ENCODE data around the gene DUS2. TPM values are rescaled to one million over a fixed set of nuclear protein-coding genes. Genes with fewer than 3 reads are reported as not detected.
"Not testable (repeated sequence)": the region's sequence is repeated elsewhere in the genome, so short reads cannot be mapped to it uniquely, and the experiment has no call there.

The DUS2 gene
- polyA plus RNA-seq, 4 donors, result 9.8 to 15.8 (median 15.5) TPM

DNA sequence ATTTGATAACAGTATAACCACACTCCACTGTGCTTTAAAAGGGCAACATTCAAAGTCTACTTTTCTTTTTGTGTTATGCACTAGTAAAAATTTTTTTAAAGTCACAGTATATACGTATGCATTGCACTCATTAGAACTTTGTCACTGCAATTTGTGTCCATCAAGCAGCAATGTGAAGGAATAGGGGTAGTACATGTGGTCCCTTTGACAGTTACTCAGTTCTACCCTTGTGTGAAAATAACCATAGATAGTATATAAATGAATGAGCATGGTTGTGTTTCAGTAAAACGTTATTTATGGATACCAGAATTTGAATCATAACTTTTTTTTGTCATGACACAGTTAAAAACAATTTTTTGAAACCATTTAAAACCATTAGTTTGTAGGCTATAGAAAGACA lies 92.8 kb downstream of the DUS2 start:
- DNase-seq (ENCODE audit: low read depth in 4 of 4, low spot score in 3 of 4), result no peak

DNA sequence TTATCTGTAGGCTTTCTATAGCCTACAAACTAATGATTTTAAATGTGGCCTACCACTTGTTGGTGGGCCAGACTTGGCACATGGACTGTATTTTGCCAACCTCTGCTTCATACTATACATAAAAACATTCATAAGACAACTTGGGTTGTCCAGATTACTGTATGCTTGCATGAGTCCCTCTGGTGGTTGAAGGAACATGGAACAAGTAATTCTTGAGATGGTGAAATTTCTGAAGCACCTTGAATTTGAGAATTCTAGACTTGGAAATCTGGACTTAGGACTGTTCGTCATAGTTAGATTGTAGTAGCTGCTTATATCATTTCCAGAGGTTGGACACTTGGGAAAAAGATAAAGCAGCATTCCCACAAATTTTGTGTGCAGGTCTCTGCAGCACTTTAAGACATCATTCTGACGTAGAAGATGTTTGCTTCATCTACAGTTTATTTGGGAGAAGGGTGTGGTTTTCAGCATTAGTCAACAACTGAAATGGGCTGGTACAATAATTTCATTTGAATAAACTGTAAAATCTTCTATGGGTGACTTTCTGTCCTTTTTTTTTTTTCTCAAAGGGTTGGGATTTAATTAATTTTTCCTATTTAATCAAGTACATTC lies 93.3 kb downstream of the DUS2 start:
- no peak for DNase-seq (ENCODE audit: low read depth in 4 of 4, low spot score in 3 of 4)

DNA sequence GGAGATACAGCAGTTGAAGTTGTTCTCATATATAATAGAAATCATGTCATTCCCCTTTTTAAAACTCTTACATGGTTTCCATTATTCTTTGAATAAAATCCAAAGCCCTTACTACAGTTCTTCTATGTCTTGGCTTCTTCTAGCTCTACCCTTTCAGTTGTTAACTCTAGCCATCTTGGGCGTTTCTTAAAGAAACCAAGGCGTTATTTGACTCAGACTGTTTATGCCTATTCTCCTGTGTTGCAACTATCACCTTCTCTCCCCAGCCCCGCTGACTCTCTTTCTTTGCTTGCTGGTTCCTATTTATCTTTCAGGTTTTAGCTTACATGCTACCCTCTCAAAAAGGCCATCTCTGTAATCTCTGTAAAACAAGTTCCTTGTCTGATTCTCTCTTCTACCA lies 94.8 kb downstream of the DUS2 start:
- no peak for DNase-seq (ENCODE audit: low read depth in 4 of 4, low spot score in 3 of 4)

DNA sequence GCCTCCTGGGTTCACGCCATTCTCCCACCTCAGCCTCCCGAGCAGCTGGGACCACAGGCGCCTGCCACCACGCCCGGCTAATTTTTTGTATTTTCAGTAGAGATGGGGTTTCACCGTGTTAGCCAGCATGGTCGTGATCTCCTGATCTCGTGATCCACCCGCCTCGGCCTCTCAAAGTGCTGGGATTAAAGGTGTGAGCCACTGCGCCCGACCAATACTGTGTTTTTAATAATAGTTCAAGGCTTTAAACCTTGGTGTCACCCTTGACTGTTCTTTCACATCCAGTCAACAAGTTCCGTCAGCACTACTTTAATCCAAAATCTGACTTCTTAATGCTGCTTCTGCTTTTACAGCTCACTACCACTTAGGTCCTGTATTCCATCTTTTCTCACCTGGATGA lies 95.9 kb downstream of the DUS2 start:
- not testable (repeated sequence) for DNase-seq (ENCODE audit: low read depth in 4 of 4, low spot score in 3 of 4)

DNA sequence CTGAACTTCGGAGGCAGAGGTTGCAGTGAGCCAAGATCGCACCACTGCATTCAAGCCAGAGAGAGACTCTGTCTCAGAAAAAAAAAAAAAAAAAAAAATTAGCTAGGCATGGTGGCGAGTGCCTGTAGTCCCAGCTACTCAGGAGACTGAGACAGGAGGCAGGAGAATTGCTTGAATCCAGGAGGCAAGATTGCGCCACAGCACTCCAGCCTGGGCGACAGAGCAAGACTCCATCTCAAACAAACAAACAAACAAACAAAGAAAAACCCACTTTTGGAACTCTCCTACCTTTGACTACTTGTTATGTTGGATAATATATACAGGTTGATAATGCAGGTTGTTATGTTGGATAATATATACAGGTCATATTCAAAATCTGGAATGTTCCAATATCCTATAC lies 97.4 kb downstream of the DUS2 start:
- DNase-seq (ENCODE audit: low read depth in 4 of 4, low spot score in 3 of 4), result not testable (repeated sequence)

DNA sequence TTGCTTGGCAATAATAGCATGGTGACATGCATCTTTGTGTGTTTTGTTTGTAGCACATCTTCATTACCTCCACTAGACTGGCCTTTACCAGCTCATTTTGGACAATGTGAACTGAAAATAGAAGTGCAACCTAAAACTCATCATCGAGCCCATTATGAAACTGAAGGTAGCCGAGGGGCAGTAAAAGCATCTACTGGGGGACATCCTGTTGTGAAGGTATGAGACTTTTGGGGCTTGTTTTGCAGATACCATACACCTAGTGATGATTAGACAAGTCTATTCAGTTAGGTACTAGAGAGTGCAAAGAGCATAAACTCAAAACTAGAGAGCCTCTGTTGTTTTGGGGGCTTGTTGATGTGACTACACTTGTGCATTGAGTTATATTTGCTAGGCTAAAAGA lies 103.3 kb downstream of the DUS2 start:
- DNase-seq (ENCODE audit: low read depth in 4 of 4, low spot score in 3 of 4), result no peak

DNA sequence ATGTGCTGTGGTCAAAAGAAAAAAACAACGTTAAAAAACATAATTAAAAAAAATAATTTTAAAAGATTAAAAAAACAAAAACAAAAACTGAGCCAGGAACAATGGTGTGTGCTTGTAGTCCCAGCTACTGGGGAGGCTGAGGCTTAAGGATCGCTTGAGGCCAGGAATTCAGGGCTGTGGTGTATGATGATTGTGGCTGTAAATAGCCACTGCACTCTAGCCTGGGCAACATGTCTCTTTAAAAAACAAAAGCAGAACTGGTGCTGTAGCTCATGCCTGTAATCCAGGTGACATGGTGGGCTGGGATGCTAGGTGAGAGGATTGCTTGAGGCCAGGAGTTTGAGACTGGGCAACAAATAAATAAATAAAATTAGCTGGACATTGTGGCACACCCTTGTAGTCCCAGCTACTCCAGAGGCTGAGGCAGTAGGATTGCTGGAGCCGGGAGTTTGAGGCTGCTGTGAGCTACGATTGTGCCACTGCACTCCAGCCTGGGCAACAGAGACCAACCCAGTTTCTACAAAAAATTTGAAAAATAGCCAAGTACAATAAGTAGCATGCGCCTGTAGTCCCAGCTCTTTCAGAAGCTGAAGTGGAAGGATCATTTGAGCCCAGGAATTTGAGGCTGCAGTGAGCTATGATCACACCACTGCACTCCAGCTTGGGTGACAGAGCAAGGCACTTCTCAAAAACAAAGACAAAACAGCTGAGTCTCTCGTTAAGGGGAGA lies 105.7 kb downstream of the DUS2 start:
- DNase-seq (ENCODE audit: low read depth in 4 of 4, low spot score in 3 of 4), result peak in 1 of 4 donors; percentile 24

Other genes starting within 250 kb of the DUS2 start
- 10 to 100 TPM; 19.2 to 31.1 (median 21.8) TPM for gene RANBP10, start 216.7 kb upstream of the DUS2 start, polyA plus RNA-seq (ENCODE audit: insufficient read length in 4 of 4)
- 1 to 10 TPM; 2.9 to 9.8 (median 7.1) TPM for gene TSNAXIP1, start 216.4 kb upstream of the DUS2 start, polyA plus RNA-seq (ENCODE audit: insufficient read length in 4 of 4)
- gene THAP11, start 181.0 kb upstream of the DUS2 start, polyA plus RNA-seq (ENCODE audit: insufficient read length in 4 of 4), result 10 to 100 TPM; 27.7 to 34.1 (median 29.6) TPM
- 100 to 1,000 TPM; 103 to 128 (median 126) TPM for gene NUTF2, start 176.4 kb upstream of the DUS2 start, polyA plus RNA-seq (ENCODE audit: insufficient read length in 4 of 4)
- gene CENPT, start 175.6 kb upstream of the DUS2 start, polyA plus RNA-seq (ENCODE audit: insufficient read length in 4 of 4), result 10 to 100 TPM; 41.2 to 60.4 (median 44.7) TPM
- gene EDC4, start 150.2 kb upstream of the DUS2 start, polyA plus RNA-seq (ENCODE audit: insufficient read length in 4 of 4), result 100 to 1,000 TPM in 1 of 4 donors, 10 to 100 TPM in 3; 67.0 to 106 (median 83.7) TPM
- under 1 TPM in 3 of 4 donors, not detected in 1; 0.39 to 0.94 (median 0.93) TPM for gene NRN1L, start 138.4 kb upstream of the DUS2 start, polyA plus RNA-seq (ENCODE audit: insufficient read length in 4 of 4)
- 10 to 100 TPM; 31.0 to 36.4 (median 34.3) TPM for gene PSKH1, start 130.0 kb upstream of the DUS2 start, polyA plus RNA-seq (ENCODE audit: insufficient read length in 4 of 4)
- 1 to 10 TPM; 2.4 to 9.4 (median 5.6) TPM for gene CTRL, start 91.4 kb upstream of the DUS2 start, polyA plus RNA-seq (ENCODE audit: insufficient read length in 4 of 4)
- 10 to 100 TPM; 20.3 to 31.6 (median 22.8) TPM for gene PSMB10, start 86.4 kb upstream of the DUS2 start, polyA plus RNA-seq (ENCODE audit: insufficient read length in 4 of 4)
- gene LCAT, start 79.2 kb upstream of the DUS2 start, polyA plus RNA-seq (ENCODE audit: insufficient read length in 4 of 4), result 10 to 100 TPM; 13.1 to 29.4 (median 23.7) TPM
- gene SLC12A4, start 54.6 kb upstream of the DUS2 start, polyA plus RNA-seq (ENCODE audit: insufficient read length in 4 of 4), result 10 to 100 TPM; 32.7 to 61.6 (median 38.5) TPM
- gene DPEP3, start 42.8 kb upstream of the DUS2 start, polyA plus RNA-seq (ENCODE audit: insufficient read length in 4 of 4), result under 1 TPM in 2 of 4 donors, not detected in 2; 0.07 to 0.09 TPM
- 1 to 10 TPM in 2 of 4 donors, under 1 TPM in 2; 0.54 to 1.2 (median 0.94) TPM for gene DPEP2, start 23.8 kb upstream of the DUS2 start, polyA plus RNA-seq (ENCODE audit: insufficient read length in 4 of 4)
- gene DPEP2NB, start 7.4 kb upstream of the DUS2 start, polyA plus RNA-seq (ENCODE audit: insufficient read length in 4 of 4), result not detected
- 10 to 100 TPM in 1 of 4 donors, 1 to 10 TPM in 3; 6.6 to 10.1 (median 9.4) TPM for gene DDX28, start 52 bp upstream of the DUS2 start, polyA plus RNA-seq (ENCODE audit: insufficient read length in 4 of 4)
- 10 to 100 TPM; 32.0 to 38.1 (median 35.0) TPM for gene NFATC3, start 62.1 kb downstream of the DUS2 start, polyA plus RNA-seq (ENCODE audit: insufficient read length in 4 of 4)
- gene ESRP2, start 212.8 kb downstream of the DUS2 start, polyA plus RNA-seq (ENCODE audit: insufficient read length in 4 of 4), result 10 to 100 TPM in 3 of 4 donors, under 1 TPM in 1; 0.94 to 44.7 (median 28.3) TPM
- 10 to 100 TPM; 19.0 to 27.4 (median 22.2) TPM for gene PLA2G15, start 222.1 kb downstream of the DUS2 start, polyA plus RNA-seq (ENCODE audit: insufficient read length in 4 of 4)
- gene SLC7A6, start 241.2 kb downstream of the DUS2 start, polyA plus RNA-seq (ENCODE audit: insufficient read length in 4 of 4), result 10 to 100 TPM; 15.0 to 19.6 (median 16.5) TPM

Data from left renal pelvis (tissue), 4 donors.